GM10248 (cell line): ENCODE results near the gene CST4.
"Not testable (repeated sequence)": the region's sequence is repeated elsewhere in the genome, so short reads cannot be mapped to it uniquely, and the experiment has no call there.

Source experiments
- CTCF ChIA-PET: fragments of 300-600 bp; sonication (Branson Sonifier 250); formaldehyde crosslinking; extraction: SDS; loops from one replicate; lab custom pipeline; 2021; ENCODE audit warnings: antibody characterized with exemption; lab: Yijun Ruan, JAX
- POLR2A ChIA-PET: fragments of 350-650 bp; sonication (Branson Sonifier 250); formaldehyde crosslinking; extraction: SDS; loops from one replicate; lab custom pipeline; 2020; ENCODE audit warnings: antibody characterized with exemption; lab: Yijun Ruan, JAX
- DNase-seq: peaks from one replicate; pipeline ENCODE4 v3.0.0; 2012; ENCODE audit errors: extremely low spot score
- TF ChIP-seq, protein P1 (sequence below): IDR thresholded peaks from 2 replicates; pipeline ENCODE4 v1.5.1; 2012; ENCODE audit warnings: mild to moderate bottlenecking, low read depth; ENCODE audit errors: extremely low read depth, missing control alignments, control extremely low read depth

CST4 gene

GRCh38 chr20:23666698-23667097 lies 22.1 kb downstream of the CST4 start:
- no peak for DNase-seq
- TF ChIP-seq, protein P1, sequence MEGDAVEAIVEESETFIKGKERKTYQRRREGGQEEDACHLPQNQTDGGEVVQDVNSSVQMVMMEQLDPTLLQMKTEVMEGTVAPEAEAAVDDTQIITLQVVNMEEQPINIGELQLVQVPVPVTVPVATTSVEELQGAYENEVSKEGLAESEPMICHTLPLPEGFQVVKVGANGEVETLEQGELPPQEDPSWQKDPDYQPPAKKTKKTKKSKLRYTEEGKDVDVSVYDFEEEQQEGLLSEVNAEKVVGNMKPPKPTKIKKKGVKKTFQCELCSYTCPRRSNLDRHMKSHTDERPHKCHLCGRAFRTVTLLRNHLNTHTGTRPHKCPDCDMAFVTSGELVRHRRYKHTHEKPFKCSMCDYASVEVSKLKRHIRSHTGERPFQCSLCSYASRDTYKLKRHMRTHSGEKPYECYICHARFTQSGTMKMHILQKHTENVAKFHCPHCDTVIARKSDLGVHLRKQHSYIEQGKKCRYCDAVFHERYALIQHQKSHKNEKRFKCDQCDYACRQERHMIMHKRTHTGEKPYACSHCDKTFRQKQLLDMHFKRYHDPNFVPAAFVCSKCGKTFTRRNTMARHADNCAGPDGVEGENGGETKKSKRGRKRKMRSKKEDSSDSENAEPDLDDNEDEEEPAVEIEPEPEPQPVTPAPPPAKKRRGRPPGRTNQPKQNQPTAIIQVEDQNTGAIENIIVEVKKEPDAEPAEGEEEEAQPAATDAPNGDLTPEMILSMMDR = no peak
- ChIA-PET CTCF (no interaction called here), POLR2A (no interaction called here)

DNA sequence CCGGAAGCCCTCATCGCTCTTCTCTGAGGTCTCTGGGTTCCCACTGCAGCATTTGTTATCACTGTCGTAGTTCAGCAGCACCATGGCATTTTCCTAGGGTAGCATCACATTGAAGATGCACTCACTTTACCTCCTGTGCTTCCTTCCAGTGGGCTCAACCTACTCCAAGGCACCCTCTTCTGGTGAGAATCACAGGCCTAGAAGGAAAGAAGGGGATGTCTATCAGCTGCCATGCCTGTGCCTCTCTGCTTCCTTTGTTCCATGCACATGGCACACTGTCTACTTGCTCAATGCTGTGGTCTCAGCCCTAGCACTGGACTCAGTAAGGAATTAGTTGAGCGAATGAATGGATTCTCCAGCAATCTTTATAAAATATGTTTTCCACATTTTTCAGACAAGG lies 22.6 kb downstream of the CST4 start:
- DNase-seq = no peak
- CTCF ChIA-PET = no interaction called here

GRCh38 chr20:23664954-23665353 lies 23.9 kb downstream of the CST4 start:
- DNase-seq = no peak
- ChIA-PET CTCF (no interaction called here), POLR2A (no interaction called here)
- TF ChIP-seq, protein P1 = no peak

More for the DNA sequence above, 22.6 kb downstream of the CST4 start:
- POLR2A ChIA-PET = no interaction called here
- TF ChIP-seq, protein P1 = no peak

DNA sequence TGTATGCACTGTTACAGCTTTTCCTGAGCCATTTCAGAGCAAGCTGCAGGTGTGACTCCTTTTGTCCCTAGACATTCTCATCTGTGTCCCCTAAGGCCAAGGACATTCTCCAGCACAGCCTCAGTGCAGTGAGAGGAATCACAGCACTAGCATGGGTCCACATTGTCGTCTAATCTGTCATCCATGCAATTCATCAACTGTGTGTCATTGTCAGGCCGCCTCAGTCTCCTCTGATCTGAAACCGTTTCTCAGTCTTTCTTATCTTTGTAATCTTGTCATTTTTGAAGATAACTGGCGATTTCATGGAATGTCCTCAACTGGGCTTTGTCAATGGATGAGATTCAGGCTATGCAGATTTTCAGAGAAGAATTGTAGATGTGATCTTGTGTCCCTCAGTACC lies 24.8 kb downstream of the CST4 start:
- POLR2A ChIA-PET, CTCF ChIA-PET, DNase-seq: not testable (repeated sequence)

GRCh38 chr20:23663180-23663579 lies 25.7 kb downstream of the CST4 start:
- POLR2A ChIA-PET = no interaction called here
- CTCF ChIA-PET = interaction anchor here (1.1 kb wide), 1 partner anchor 9 kb away, joined by 5 read pairs; no protein-coding TSS in a partner anchor
- TF ChIP-seq, protein P1 = no peak
- DNase-seq = no peak

DNA sequence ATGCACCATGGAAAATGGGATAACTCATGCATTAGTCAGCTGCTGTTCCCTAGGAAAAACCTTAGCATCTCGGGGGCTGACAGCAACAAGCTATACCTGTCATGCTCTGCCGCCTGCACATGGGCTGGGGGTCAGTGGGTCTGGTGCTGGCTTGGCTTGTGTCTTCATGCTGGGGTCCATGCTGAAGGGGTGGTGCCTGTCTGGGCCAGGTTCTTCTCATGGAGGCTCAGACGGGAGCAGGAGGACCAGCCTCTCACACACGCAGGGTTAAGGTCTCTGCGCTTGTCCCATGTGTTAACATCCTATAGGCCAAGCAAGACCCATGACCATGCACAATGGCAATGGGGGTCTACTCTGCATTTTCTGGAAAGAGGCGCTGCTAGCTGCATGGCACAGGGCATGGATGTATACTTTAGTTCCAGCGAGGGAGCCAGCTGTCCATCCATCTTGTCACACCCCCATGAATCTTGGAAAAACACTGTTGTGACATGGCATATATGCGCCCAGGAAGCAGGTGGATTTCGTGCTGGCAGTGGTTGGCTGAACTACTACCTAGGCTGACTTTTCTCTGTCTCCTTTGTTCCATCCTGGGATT lies 26.5 kb downstream of the CST4 start:
- POLR2A ChIA-PET = no interaction called here
- TF ChIP-seq, protein P1 = no peak
- no peak for DNase-seq
- CTCF ChIA-PET = interaction anchor here (1.1 kb wide), 1 partner anchor 9 kb away, joined by 5 read pairs; no protein-coding TSS in a partner anchor

GRCh38 chr20:23661002-23661429 lies 27.8 kb downstream of the CST4 start:
- POLR2A ChIA-PET = no interaction called here
- TF ChIP-seq, protein P1 = no peak
- CTCF ChIA-PET = interaction anchor here (1.3 kb wide), 1 partner anchor 219 kb away, joined by 3 read pairs; no protein-coding TSS in a partner anchor
- no peak for DNase-seq
